ENCODE measurements around the gene DEK.

- TF ChIP-seq CTCF (IDR thresholded peaks at IDR 0.05): no peak
- no peak for TF ChIP-seq HOXB13 (CRISPR knock-in tag; IDR thresholded peaks at IDR 0.05; ENCODE audit: low read depth)
- TF ChIP-seq POLR2A (IDR thresholded peaks at IDR 0.05; ENCODE audit: low read length): no peak
- no peak for TF ChIP-seq MAZ (IDR thresholded peaks at IDR 0.05; ENCODE audit: borderline replicate concordance, low read depth, low read length)
- no peak for TF ChIP-seq USF2 (IDR thresholded peaks at IDR 0.05)
- TF ChIP-seq HDAC2 (IDR thresholded peaks at IDR 0.05): no peak
- no peak for TF ChIP-seq REST (IDR thresholded peaks at IDR 0.05)
- TF ChIP-seq BHLHE40 (IDR thresholded peaks at IDR 0.05; ENCODE audit: low read depth, low read length): no peak
- TF ChIP-seq JUN (IDR thresholded peaks at IDR 0.05): no peak
- no peak for TF ChIP-seq EP300 (IDR thresholded peaks at IDR 0.05)
Observed at GRCh38 chr6:18221288-18221615, 43.1 kb downstream of the DEK start.

Measured in A549 (cell line).